ENCODE measurements around the gene VHLL. TPM values are rescaled to one million over a fixed set of nuclear protein-coding genes. Genes with fewer than 3 reads are reported as not detected.

Gene VHLL
- total RNA-seq, 8 experiments from 2014 or later = 0.46 to 1.4 (median 0.67) TPM; not detected in 2

DNA sequence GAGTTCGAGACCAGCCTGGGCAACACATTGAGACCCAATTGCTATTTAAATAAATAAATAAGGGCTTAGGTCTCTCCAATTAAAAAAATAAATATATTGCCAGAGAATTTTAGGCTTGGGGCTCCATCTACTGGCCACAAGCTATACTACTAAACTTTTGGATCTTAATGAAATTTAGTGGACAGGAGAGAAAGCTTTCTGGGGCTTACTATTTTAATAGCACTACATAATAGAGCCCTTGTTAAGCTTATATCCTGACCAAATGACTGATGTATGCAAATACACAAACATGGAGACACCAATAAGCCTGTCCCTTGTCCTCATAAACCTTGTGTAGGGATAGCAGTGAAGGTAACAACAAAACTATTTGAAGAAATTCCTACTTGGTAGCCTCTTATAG, 20.6 kb upstream of the VHLL start:
- no peak overlapping the region for H3K27ac ChIP-seq
- H3K4me1 ChIP-seq (replicated peaks in 1 of 2) = no peaks in the 10 kb centered on the region
- in situ Hi-C loops (cut with MboI; ENCODE audit: low pct_unique_long_range_greater_than_20kb in 2 of 9, low sequenced_read_pairs in 9 of 9, unreplicated experiment in 9 of 9) = no loop called here
- ATAC-seq (replicated peaks in 6 of 8) = peak in 1 of 8 experiments; percentile 32
- WGBS, 10 experiments = 63 to 100% (median 100%) methylated on average over 1 of the region's 1 CpG; no CpG with 5 or more reads in 4 of the 10 experiments
- H3K4me3 ChIP-seq = no peak overlapping the region

DNA sequence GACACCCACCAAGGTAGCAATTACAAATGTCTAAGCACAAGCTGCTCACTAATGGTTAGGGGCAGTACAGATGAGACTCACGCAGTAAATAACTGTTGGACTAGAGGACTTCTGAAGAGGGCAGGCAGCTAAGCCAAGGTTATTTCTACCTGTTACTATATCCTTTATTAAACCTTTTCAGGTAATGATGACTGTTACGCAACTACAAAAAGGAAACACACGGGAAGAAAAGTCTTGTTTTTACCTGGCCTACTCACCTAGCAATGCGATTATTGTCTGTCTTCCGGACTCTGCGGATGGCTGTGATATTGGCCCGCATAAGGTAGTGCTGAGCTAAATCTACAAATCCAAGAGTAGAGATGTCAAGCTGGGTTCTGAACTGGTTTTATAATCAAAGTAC, 17.8 kb upstream of the VHLL start:
- H3K4me1 ChIP-seq (replicated peaks in 1 of 2) = no peaks in the 10 kb centered on the region
- H3K27ac ChIP-seq = no peak overlapping the region
- 86 to 100% (median 96%) methylated on average over 2 to 7 of the region's 7 CpGs for WGBS, 10 experiments
- in situ Hi-C loops (cut with MboI; ENCODE audit: low pct_unique_long_range_greater_than_20kb in 2 of 9, low sequenced_read_pairs in 9 of 9, unreplicated experiment in 9 of 9) = no loop called here
- H3K4me3 ChIP-seq = no peak overlapping the region
- ATAC-seq (replicated peaks in 6 of 8) = no peak

DNA sequence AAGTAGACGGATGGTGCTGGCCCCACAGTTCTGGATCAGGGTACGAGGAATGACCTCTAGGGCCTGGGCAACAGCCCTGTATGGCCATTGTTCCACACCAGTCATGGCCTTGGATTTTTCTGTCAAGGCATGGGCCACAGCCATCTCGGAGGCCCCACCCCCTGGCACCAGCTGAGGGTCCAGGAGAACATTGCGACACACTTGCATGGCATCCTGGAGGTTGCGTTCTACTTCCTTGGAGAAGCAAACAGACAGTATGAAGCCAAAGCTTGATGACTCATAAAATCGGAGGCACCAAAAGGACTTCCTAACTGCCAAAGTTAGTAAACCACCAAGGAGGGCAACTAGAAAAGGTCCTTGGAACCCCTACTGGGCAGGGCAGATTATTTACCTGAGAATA, 11.9 kb upstream of the VHLL start:
- WGBS, 10 experiments = 49 to 100% (median 96%) methylated on average over 1 to 6 of the region's 6 CpGs; no CpG with 5 or more reads in 1 of the 10 experiments
- Histone ChIP-seq H3K4me3 (no peak overlapping the region), H3K27ac (no peak overlapping the region), H3K4me1 (replicated peaks in 1 of 2) (no peaks in the 10 kb centered on the region)
- no peak for ATAC-seq (replicated peaks in 6 of 8)
- in situ Hi-C loops (cut with MboI; ENCODE audit: low pct_unique_long_range_greater_than_20kb in 2 of 9, low sequenced_read_pairs in 9 of 9, unreplicated experiment in 9 of 9) = no loop called here

DNA sequence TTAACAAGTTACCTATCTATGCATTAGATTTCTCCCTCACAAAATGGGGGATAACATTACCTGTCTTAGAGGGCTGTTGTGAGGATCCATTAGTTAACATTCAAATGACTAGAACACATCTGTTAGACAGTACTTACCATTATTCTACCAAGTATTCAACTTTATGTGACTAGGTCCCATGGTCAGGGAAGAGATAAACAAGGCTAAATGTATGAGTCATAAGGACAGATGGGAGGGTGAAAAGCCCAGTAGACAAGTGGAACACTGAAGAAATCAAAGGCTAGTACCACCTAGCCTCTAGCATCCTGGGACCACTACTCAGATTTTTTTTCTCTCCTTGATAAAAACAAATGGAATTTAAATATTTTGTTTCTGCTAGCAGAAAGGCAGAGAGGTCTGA, 9.0 kb upstream of the VHLL start:
- H3K4me3 ChIP-seq = no peak overlapping the region
- in situ Hi-C loops (cut with MboI; ENCODE audit: low pct_unique_long_range_greater_than_20kb in 2 of 9, low sequenced_read_pairs in 9 of 9, unreplicated experiment in 9 of 9) = no loop called here
- no peak overlapping the region for H3K27ac ChIP-seq
- no peaks in the 10 kb centered on the region for H3K4me1 ChIP-seq (replicated peaks in 1 of 2)
- ATAC-seq (replicated peaks in 6 of 8) = peak in 2 of 8 experiments; percentile 65 to 89

DNA sequence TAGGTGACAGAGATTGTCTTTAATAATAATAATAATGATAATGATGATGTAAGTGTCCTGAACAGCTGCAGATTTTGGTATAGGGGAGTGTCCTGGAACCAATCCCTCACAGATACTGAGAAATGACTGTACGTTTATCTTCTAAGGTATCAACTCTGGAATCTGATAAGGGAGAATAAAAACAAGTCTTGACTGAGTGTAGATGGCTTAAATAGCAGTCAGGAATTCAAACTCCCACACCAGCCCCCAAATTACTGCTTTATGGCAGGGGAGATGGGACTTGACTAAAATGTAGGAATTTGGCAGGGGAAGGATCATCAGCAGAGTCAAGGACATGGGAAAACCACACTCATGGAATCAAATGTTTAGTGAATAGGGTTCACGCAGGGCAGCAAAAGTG, 6.1 kb upstream of the VHLL start:
- Histone ChIP-seq H3K27ac (no peak overlapping the region), H3K4me3 (no peak overlapping the region), H3K4me1 (replicated peaks in 1 of 2) (no peaks in the 10 kb centered on the region)
- no peak for ATAC-seq (replicated peaks in 6 of 8)
- in situ Hi-C loops (cut with MboI; ENCODE audit: low pct_unique_long_range_greater_than_20kb in 2 of 9, low sequenced_read_pairs in 9 of 9, unreplicated experiment in 9 of 9) = no loop called here
- 13 to 100% (median 100%) methylated on average over 1 to 2 of the region's 2 CpGs; no CpG with 5 or more reads in 3 of the 10 experiments for WGBS, 10 experiments

DNA sequence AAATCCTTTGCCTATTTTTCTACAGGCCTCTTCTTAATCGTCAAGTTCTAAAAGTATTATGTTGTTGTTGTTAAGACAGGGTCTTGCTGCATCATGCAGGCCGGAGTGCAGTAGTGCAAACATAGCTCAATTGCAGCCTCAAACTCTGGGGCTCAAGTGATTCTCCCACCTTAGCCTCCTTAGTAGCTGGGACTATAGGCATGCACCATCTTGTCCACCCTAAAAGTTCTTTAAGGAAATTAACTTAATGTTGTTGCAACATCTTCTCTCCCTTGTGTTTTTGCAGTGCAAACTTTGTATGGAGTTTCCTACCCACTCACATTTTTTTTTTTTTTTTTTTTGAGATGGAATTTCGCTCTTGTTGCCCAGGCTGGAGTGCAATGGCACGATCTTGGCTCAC, 4.1 kb upstream of the VHLL start:
- in situ Hi-C loops (cut with MboI; ENCODE audit: low pct_unique_long_range_greater_than_20kb in 2 of 9, low sequenced_read_pairs in 9 of 9, unreplicated experiment in 9 of 9) = no loop called here
- H3K4me3 ChIP-seq = no peak overlapping the region

DNA sequence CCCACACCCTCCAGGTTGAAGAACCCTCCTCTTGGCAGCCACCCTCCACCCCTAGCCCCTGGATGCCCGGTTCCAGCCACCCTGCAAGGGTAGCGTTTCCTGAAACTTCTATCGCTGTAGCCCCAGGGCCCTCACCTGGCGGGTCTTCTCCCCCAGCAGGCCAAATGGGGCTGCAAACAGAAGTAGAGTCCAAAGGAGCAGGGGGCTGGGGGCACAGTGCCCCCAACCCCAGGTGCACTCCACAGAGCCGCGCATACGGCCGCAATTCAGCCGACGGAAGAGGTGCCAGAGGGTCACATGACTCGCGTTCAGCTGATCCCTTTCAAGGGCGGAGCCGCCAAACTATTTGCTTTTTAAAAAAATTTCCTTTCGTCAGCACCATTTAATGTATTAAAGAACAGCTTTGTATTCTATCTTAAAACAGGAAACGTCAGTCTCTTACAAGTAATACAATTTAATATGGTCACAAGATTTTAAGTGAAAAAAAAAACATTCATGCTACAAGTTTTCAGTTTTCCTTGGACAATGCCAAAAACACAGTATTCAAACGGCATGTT, 3.6 kb downstream of the VHLL start, which contains the start of gene GLMP:
Gene GLMP (minus strand): TSS at position 289 of the 557 bp plus-strand sequence. CDS start 34 bp downstream, at position 255.
- ATAC-seq (replicated peaks in 6 of 8) = peak in 4 of 8 experiments; percentile 11 to 45 (median 28)
- peaks cover 12 to 17% of the 10 kb centered on the region in 2 donors for H3K4me1 ChIP-seq (replicated peaks in 1 of 2)
- in situ Hi-C loops (cut with MboI; ENCODE audit: low pct_unique_long_range_greater_than_20kb in 2 of 9, low sequenced_read_pairs in 9 of 9, unreplicated experiment in 9 of 9) = no loop called here
- peak within 1 kb of the TSS; percentile 35 to 63 (median 43) for H3K4me3 ChIP-seq
- WGBS, 10 experiments = 0 to 15% (median 3%) methylated on average over 1 to 16 of the region's 17 CpGs; no CpG with 5 or more reads in 1 of the 10 experiments
- H3K27ac ChIP-seq = no peak within 1 kb of the TSS

More for the DNA sequence above, 4.1 kb upstream of the VHLL start:
- H3K27ac ChIP-seq = no peak overlapping the region
- no peaks in the 10 kb centered on the region for H3K4me1 ChIP-seq (replicated peaks in 1 of 2)
- WGBS, 10 experiments = 81 to 100% (median 95%) methylated on average over 2 to 4 of the region's 4 CpGs; no CpG with 5 or more reads in 3 of the 10 experiments
- ATAC-seq (replicated peaks in 6 of 8) = no peak

DNA sequence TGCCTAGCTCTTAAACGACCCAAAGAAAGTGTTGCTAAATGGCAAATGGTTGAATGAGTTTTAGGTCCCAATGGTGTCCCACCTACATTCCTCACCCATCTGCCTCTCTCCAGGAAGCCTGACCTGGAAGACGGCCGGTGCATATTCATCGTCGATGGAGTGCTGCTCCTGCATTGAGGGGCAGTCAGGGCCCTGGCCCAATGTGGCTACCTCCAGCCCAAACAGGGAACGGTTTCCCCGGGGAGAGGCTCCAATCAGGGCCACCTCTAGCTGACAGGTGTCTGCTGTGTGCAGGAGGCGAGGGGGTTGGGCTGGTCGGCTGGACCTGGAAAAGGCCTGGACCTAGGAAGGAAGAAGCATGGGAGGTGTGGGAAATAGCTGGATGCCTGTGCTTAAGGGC, 5.2 kb downstream of the VHLL start:
- 88 to 94% (median 90%) methylated on average over 6 to 9 of the region's 9 CpGs; no CpG with 5 or more reads in 6 of the 10 experiments for WGBS, 10 experiments
- H3K27ac ChIP-seq = no peak overlapping the region
- peaks cover 14 to 19% of the 10 kb centered on the region in 2 donors for H3K4me1 ChIP-seq (replicated peaks in 1 of 2)
- no peak overlapping the region for H3K4me3 ChIP-seq
- in situ Hi-C loops (cut with MboI; ENCODE audit: low pct_unique_long_range_greater_than_20kb in 2 of 9, low sequenced_read_pairs in 9 of 9, unreplicated experiment in 9 of 9) = no loop called here
- ATAC-seq (replicated peaks in 6 of 8) = no peak

DNA sequence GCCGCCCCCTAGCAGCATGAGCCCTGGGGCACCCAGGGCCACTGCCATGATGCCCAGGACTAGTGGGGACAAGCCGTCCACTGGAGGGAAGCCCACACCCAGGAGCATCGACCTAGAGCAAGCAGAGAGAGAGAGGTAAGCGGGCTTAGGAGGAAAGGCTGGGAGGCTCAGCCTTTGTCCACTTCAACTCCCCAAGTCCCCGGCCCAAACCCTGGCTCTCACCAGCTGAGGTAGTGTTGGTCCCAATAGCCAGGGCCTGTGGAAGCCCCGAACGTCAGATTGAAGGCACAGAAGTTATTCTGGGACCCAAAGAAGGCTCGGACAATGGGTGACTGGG, 6.0 kb downstream of the VHLL start:
- H3K27ac ChIP-seq = no peak overlapping the region
- WGBS, 10 experiments = 40 to 90% (median 80%) methylated on average over 1 to 7 of the region's 8 CpGs; no CpG with 5 or more reads in 3 of the 10 experiments
- ATAC-seq (replicated peaks in 6 of 8) = no peak
- H3K4me1 ChIP-seq (replicated peaks in 1 of 2) = peaks cover 14 to 19% of the 10 kb centered on the region in 2 donors
- no peak overlapping the region for H3K4me3 ChIP-seq
- in situ Hi-C loops (cut with MboI; ENCODE audit: low pct_unique_long_range_greater_than_20kb in 2 of 9, low sequenced_read_pairs in 9 of 9, unreplicated experiment in 9 of 9) = no loop called here

DNA sequence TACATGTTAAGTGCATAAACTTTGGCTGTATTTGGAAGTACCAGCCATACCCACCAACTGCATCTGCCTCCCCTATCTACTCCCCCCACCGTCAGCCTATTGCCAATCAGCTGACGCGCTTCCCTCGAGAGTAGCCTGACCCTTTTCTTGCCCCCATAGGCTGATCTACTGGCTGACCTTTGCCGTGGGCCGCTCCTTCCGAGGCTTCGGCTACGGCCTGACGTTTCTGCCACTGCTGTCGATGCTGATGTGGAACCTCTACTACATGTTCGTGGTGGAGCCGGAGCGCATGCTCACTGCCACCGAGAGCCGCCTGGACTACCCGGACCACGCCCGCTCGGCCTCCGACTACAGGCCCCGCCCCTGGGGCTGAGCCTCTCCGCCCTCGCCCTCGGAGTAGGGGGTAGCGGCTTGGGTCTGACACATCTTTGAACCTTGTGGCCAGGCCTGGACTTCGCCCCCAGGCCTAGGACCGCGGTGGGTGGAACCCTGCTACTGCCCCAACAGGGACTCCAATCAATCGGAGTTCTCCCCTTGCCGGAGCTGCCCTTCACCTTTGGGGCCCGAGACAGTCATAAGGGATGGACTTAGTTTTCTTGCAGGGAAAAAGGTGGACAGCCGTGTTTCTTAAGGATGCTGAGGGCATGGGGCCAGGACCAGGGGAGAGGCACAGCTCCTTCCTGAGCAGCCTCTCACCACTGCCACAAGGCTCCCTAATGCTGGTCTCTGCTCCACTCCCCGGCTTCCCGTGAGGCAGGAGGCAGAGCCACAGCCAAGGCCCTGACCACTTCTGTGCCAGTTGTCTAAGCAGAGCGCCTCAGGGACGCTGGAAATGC, 7.7 kb downstream of the VHLL start:
- peaks cover 14 to 19% of the 10 kb centered on the region in 2 donors for H3K4me1 ChIP-seq (replicated peaks in 1 of 2)
- 2 to 40% (median 13%) methylated on average over 2 to 15 of the region's 37 CpGs; no CpG with 5 or more reads in 2 of the 10 experiments for WGBS, 10 experiments
- peak overlapping the region; percentile 63 to 83 for H3K27ac ChIP-seq
- H3K4me3 ChIP-seq = peak overlapping the region; percentile 22 to 33 (median 29)
- peak; percentile 92 to 98 (median 95) for ATAC-seq (replicated peaks in 6 of 8)
- in situ Hi-C loops (cut with MboI; ENCODE audit: low pct_unique_long_range_greater_than_20kb in 2 of 9, low sequenced_read_pairs in 9 of 9, unreplicated experiment in 9 of 9) = no loop called here

DNA sequence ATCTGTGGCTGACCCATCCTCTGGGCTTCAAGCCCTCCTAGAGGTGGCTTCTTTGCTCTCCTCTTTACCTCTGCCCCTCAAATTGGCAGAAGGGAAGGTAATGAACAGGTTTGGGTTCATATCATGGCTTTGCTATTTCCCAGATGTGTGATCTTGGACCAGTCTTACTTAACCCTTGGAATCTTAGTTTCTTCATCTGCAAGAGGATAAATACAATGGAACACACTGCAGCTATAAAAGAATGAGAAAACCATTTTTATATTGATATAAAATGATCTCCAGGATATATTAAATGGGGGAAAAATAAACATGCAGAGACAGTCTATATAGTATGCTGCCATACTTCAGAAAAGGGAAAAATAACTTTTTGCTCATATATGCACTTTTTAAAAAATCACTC, 9.2 kb downstream of the VHLL start:
- Histone ChIP-seq H3K4me3 (no peak overlapping the region), H3K27ac (no peak overlapping the region), H3K4me1 (replicated peaks in 1 of 2) (peaks cover 11 to 14% of the 10 kb centered on the region in 2 donors)
- ATAC-seq (replicated peaks in 6 of 8) = no peak
- in situ Hi-C loops (cut with MboI; ENCODE audit: low pct_unique_long_range_greater_than_20kb in 2 of 9, low sequenced_read_pairs in 9 of 9, unreplicated experiment in 9 of 9) = no loop called here

DNA sequence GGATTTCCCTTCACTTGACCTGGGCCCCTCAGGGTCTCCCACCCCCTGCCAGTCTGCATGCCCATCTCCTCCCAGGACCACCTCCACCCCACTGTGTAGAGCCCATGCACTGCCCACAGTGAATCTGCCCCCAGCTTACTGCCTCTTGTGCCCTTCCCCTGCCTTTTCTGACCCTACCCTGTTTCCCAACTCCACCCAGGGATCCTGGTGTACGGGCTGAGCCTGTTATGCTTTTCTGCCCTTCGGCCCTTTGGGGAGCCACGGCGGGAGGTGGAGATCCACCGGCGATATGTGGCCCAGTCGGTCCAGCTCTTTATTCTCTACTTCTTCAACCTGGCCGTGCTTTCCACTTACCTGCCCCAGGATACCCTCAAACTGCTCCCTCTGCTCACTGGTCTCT, 13.0 kb downstream of the VHLL start:
- in situ Hi-C loops (cut with MboI; ENCODE audit: low pct_unique_long_range_greater_than_20kb in 2 of 9, low sequenced_read_pairs in 9 of 9, unreplicated experiment in 9 of 9) = no loop called here
- Histone ChIP-seq H3K27ac (no peak overlapping the region), H3K4me3 (no peak overlapping the region), H3K4me1 (replicated peaks in 1 of 2) (peaks cover 16 to 17% of the 10 kb centered on the region in 2 donors)
- no peak for ATAC-seq (replicated peaks in 6 of 8)
- 92 to 100% (median 97%) methylated on average over 1 to 5 of the region's 8 CpGs; no CpG with 5 or more reads in 6 of the 10 experiments for WGBS, 10 experiments

DNA sequence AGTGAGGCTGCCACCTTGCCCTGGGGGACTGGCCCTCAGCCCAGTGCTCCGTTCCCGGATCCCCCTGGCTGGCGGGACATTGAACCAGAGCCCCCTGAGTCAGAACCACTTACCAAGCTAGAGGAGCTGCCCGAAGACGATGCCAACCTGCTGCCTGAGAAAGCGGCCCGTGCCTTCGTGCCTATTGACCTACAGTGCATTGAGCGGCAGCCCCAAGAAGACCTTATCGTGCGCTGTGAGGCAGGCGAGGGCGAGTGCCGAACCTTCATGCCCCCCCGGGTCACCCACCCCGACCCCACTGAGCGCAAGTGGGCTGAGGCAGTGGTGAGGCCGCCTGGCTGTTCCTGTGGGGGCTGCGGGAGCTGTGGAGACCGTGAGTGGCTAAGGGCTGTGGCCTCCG, 13.7 kb downstream of the VHLL start:
- Histone ChIP-seq H3K4me3 (no peak overlapping the region), H3K4me1 (replicated peaks in 1 of 2) (peaks cover 15 to 16% of the 10 kb centered on the region in 2 donors), H3K27ac (no peak overlapping the region)
- no peak for ATAC-seq (replicated peaks in 6 of 8)
- 86 to 100% methylated on average over 4 to 11 of the region's 21 CpGs; no CpG with 5 or more reads in 8 of the 10 experiments for WGBS, 10 experiments
- in situ Hi-C loops (cut with MboI; ENCODE audit: low pct_unique_long_range_greater_than_20kb in 2 of 9, low sequenced_read_pairs in 9 of 9, unreplicated experiment in 9 of 9) = no loop called here

Measured in motor neuron (in vitro differentiated cells).